IPS-NIHi11 (cell line): ENCODE data around the gene XPR1.

Source experiments
- DNase-seq: peaks from one replicate; pipeline ENCODE4 v3.0.0; 2012; ENCODE audit warnings: mixed read lengths, low spot score

The XPR1 gene

DNA sequence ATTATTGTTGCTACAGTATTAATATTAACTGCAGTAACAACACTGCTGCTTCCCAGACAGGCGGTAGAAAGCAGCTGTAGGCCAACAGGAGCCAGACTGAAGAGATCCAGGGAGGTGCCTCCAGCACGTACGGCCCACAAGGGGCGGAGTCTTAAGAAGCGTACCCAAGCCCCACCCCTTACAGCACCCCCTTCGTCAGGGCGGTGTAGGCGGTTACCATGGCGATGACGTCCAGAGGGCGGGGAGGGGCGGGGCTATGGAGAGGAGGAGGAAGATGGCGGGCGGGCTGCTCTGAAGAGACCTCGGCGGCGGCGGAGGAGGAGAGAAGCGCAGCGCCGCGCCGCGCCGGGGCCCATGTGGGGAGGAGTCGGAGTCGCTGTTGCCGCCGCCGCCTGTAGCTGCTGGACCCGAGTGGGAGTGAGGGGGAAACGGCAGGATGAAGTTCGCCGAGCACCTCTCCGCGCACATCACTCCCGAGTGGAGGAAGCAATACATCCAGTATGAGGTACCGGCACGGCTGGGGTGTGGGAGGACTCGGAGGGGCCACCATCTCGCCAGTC is at the start of gene XPR1:
TSS of gene XPR1 (plus strand) at position 257 of the 560 bp plus-strand sequence. CDS start at position 437, 180 bp downstream.
- peak; percentile 94 for DNase-seq

GRCh38 chr1:180584869-180585268 is 47.0 kb upstream of the XPR1 start:
- no peak for DNase-seq

- no peak for DNase-seq
Observed at GRCh38 chr1:180585994-180586359, 45.8 kb upstream of the XPR1 start.

DNA sequence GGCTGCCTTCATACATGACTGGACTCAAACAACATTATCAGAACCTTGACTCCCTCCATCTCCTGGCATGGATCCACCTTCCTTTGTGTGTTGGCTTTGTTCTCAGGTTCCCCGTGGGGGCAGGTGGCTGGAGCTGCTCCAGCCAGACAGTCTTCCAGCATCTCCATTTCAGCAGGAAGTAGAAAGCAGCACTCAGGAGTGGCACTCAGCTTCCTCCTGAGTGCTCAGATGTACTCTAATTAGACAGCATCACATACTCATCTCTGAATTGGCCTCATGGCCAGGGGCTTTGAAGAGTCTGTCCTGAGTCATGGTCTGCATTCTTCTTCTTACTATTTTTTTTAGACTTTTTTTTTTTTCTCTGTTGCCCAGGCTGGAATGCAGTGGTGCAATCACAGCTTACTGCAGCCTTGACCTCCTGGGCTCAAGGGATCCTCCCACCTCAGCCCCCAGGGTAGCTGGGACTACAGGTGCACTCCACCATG is 45.1 kb upstream of the XPR1 start:
- DNase-seq, result peak; percentile 33

GRCh38 chr1:180588121-180588520 is 43.7 kb upstream of the XPR1 start:
- no peak for DNase-seq

DNA sequence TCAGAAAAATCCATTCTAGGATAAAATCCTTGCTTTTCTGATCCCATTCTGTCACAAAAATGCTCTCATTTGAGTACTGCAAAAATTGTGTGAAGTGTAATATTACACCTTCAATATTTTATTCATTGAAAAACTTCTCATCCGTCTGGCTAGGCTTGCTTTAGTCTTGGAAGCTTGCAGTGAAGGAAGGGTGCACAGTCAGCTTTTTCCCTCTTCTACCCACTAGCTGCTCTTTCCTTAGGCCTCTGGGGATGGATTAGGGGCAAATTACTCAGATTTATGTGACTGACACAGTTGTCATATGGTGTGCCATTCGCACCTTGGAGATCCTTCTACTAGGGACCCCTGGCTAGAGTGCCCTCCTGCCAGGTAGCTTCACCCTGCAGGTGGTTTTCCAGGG is 40.9 kb upstream of the XPR1 start:
- no peak for DNase-seq

- no peak for DNase-seq
Observed at GRCh38 chr1:180593382-180593781, 38.4 kb upstream of the XPR1 start.

DNA sequence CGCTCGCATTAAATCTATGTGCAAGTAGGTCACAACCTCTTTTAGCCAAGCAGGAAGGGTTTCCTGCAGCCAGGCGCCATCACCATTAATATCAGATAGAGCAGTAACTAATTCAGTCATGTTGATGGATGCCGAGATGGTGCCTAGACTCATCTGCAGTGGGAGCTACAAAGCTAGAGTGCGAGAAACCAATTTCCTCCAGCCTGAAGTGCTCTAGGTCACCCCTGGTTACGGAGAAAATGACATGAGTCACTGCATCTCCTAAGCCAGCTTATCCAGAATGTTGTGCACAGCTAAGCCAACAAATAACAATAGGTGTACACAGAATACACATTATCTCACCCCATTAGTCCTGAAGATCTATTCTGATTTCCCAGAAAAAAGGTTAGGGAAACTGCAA is 37.1 kb upstream of the XPR1 start:
- no peak for DNase-seq

DNA sequence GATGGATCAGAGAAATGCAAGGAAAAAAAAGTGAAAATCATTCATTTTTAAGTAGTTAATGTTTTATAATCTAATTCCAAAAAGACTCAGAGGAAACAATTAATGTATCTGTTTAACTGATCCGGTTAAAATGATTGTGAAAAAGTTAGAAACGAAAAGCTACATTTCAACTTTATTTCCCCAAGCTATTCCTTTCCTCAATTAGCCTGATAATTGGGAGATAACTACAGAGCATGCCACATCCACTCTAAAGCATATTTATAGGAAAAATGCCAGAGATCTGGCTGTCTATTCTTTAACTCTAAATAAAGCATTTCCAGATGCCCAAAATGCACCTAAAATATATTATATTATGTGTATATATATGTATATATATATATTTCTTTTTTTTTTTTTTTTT is 35.9 kb upstream of the XPR1 start:
- DNase-seq, result no peak

- no peak for DNase-seq
Observed at GRCh38 chr1:180597520-180597919, 34.3 kb upstream of the XPR1 start.

- no peak for DNase-seq
Observed at GRCh38 chr1:180598333-180598974, 33.4 kb upstream of the XPR1 start.

GRCh38 chr1:180600343-180600742 is 31.5 kb upstream of the XPR1 start:
- no peak for DNase-seq

DNA sequence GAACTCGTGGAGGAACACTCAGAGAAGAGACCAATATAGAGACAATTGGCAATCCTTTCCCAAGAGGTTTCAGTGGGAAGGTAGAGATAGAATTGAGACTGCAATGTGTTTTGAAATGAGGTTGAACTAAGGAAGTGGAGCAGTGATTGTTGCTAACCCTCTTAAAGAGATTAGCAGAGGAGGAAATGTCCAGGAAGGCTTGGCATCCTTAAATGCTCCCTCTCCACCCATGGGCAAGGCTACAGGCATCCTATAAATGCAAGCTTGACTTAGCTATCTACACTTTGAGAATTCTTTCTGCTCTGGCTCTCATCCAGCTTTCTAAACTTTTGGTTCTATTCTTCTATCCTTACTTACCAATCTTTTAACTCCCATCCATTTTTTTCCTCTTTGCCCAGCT is 30.3 kb upstream of the XPR1 start:
- no peak for DNase-seq

DNA sequence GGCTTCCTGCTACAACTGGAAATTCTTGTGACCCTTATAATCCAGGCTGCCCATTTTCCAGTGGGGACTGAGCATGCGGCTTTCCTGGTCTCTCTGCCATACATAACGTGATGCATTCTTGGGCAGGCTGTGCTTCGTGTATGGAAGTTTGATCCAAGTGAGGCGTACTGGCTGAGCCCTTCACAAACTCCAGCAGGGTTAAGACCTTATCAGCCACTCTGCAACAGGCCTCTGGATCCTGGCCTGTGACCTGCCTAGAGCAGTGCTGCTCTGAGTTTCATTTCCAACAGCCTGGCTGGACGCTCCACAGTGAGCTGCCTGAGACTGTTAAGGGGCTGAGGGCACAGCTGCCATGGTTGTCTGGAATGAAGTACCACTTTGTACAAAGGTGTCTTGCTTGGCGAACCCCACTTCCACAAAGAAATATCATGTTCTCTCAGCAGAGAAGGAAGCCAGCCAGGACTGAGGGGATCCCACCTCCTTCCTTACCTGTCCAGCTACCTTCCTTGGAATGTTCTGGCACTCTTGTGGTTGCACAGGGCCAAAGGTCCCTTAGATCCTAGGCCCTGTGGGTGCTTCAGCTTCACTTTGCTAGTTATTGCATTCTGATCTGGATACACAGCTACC is 28.5 kb upstream of the XPR1 start:
- no peak for DNase-seq

- DNase-seq, result no peak
Observed at GRCh38 chr1:180603850-180604226, 28.0 kb upstream of the XPR1 start.

DNA sequence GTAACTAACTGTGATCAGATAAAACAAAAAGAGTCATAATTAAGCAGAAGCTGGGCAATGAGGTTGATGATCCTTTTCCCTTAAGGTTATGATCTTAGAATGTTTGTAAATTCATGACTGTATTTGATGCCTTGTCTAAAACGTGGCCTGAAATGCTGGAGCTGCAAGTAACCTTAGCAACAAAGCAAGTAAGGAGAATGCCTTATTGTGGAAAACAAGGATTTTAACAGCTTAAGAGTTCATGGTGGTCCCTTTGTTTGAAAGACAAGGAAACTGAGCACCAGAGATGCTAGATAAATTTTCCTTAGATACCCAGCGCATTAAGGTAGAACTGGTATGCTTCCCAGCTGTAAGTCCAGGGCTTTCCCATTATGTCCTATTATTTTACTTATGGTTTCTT is 25.7 kb upstream of the XPR1 start:
- no peak for DNase-seq

DNA sequence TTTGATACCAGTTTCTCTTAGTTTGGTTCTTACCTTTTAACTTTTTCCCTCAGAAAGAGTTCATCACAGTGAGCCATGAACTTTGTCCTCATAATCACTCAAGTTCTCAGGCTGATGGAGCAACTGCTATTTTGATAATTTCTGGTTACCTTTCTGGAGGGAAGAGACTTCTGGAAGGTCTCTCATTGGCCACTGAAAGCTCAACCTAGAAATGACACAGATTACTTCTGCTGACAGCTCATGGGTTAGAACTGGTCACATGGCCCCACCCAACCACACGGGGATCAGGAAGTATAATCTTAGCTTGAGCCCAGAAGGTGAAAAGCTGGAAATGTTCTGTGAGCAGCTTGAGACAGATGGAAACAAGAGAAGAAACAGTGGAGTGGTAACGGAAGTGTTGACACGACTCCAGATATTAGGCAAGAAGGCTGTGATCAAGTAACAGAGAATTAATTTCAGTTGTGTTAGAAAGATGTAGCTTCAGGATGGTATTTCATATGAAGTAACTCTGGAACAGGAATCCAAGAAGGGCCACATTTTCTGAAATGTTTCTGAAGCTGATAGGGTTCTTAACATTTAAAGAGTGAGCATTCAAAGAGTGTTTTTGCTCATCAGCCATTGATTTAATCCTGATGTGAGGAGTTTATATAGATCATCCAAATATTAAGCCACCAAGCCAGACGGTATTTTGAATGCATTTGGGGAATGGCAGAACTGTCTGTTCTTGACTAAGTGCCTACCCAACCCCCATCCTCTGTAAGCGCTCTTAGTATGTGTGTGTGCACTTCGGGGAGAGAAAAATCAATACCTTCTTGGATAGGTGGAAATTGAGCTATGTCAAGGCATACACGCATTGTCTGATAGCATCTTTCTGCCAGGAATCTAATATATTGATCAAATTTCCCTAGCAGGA is 21.9 kb upstream of the XPR1 start:
- no peak for DNase-seq

DNA sequence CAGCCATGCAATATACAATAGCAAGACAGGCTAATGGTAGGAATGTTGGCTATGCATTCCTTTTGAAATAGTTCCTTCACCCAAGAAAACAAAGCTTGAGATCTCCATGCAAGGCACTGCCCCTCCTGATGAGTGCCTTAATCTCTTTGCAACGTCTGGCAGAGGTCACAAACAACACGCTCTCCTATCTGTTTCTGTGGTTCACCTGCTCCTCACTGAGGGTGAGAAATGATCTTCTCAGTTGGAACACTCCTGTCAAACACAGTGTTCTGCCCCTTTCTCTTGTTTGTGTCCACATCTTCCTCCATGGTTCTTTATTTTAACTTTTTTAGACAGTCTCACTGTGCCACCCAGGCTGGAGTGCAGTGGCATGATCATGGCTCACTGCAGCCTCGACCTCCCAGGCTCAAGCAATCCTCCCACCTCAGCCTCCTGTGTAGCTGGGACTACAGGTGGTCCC is 21.2 kb upstream of the XPR1 start:
- no peak for DNase-seq

GRCh38 chr1:180611016-180611930 is 20.5 kb upstream of the XPR1 start:
- no peak for DNase-seq

GRCh38 chr1:180612632-180613031 is 19.2 kb upstream of the XPR1 start:
- no peak for DNase-seq

DNA sequence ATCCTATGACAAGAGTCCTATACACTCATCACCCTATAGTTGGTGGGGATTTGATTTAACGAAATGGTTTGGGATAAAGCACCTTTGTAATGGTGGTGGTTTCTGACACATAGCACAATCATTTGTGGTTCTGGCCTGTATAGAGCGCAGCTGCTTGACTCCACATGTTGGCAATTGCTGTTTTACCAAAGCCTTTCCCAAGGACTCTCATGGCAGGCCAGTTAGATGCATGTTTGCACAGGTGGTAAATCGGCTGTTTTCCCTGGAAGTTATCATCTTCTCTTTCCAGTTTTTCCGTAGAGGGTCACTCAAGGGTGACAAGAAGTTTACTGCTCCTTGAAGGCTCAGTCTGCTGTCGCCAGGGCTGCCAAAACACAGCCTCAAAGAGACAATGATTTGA is 17.1 kb upstream of the XPR1 start:
- no peak for DNase-seq
